Gastroesophageal sphincter (tissue), 4 donors: ENCODE results near the gene VPS13D. TPM values are rescaled to one million over a fixed set of nuclear protein-coding genes. Genes with fewer than 3 reads are reported as not detected.

Source experiments
- ATAC-seq: fragments of 150-250 bp; one replicate; pipeline ENCODE4 v1.9.1; 2016; ENCODE audit warnings: mild to moderate bottlenecking, moderate library complexity
- H3K27ac ChIP-seq, 4 donors: fragments of 200-600 bp; sonication (generic) in 3 of 4; 1 replicate in 3 of 4; 2 replicates in 1 of 4; pipeline ENCODE4 v1.5.1; 2016 to 2019
- H3K27me3 ChIP-seq: fragments of 200-600 bp; sonication (generic); one replicate; pipeline ENCODE4 v1.5.1; 2019
- H3K36me3 ChIP-seq, 2 donors: fragments of 200-600 bp; sonication (generic); one replicate each; pipeline ENCODE4 v1.5.1; 2019; ENCODE audit warnings: control low read depth in 1 of 2
- H3K4me1 ChIP-seq, 3 donors: fragments of 200-600 bp; sonication (generic); 1 replicate in 2 of 3; 2 replicates in 1 of 3; pipeline ENCODE4 v1.5.1; 2016 to 2019; ENCODE audit warnings: control low read depth in 2 of 3
- H3K4me3 ChIP-seq, 2 donors: fragments of 200-600 bp; sonication (generic); one replicate each; pipeline ENCODE4 v1.5.1; 2019; ENCODE audit warnings: mild to moderate bottlenecking in 1 of 2, moderate library complexity in 1 of 2
- H3K9me3 ChIP-seq, 3 donors: fragments of 200-600 bp; sonication (generic); one replicate each; pipeline ENCODE4 v1.5.1; 2017 to 2019; ENCODE audit warnings: control low read depth in 2 of 3
- EP300 ChIP-seq: sonication (generic); formaldehyde crosslinking; IDR thresholded peaks from one replicate; pipeline ENCODE4 v1.6.1; 2017; ENCODE audit warnings: antibody characterized with exemption, mild to moderate bottlenecking
- POLR2A ChIP-seq, 2 donors: fragments of 450-650 bp; IDR thresholded peaks; one replicate each; pipeline ENCODE4 v1.6.1; 2017; ENCODE audit warnings: antibody characterized with exemption in 2 of 2, mild to moderate bottlenecking in 2 of 2, moderate library complexity in 1 of 2
- POLR2AphosphoS5 ChIP-seq: sonication (generic); formaldehyde crosslinking; IDR thresholded peaks from one replicate; pipeline ENCODE4 v1.6.1; 2017; ENCODE audit warnings: antibody characterized with exemption
- WGBS, 2 donors: methylation state at CpG; one replicate each; pipeline ENCODE4 v1.1.5; 2018; ENCODE audit warnings: low coverage in 1 of 2; 5-methylcytosine and 5-hydroxymethylcytosine counted together
- total RNA-seq, 4 donors: library from RNA; depleted of rRNA; stranded (reverse); fragments of >200 nt; gene quantifications; one replicate each; pipeline ENCODE4 v1.1.0, GENCODE V29; 2016
- TF ChIP-seq, protein P1 (sequence below), 4 experiments: fragments of 200-600 bp in 2 of 4; fragments of 450-650 bp in 2 of 4; sonication (generic) in 1 of 4; IDR thresholded peaks; one replicate each; pipeline ENCODE4 v1.5.1; 2017 to 2019; ENCODE audit warnings: antibody characterized with exemption in 4 of 4, mild to moderate bottlenecking in 2 of 4, moderate library complexity in 2 of 4

VPS13D gene
- total RNA-seq, 4 donors from 2014 or later: 62.3 to 95.5 (median 81.5) TPM

DNA sequence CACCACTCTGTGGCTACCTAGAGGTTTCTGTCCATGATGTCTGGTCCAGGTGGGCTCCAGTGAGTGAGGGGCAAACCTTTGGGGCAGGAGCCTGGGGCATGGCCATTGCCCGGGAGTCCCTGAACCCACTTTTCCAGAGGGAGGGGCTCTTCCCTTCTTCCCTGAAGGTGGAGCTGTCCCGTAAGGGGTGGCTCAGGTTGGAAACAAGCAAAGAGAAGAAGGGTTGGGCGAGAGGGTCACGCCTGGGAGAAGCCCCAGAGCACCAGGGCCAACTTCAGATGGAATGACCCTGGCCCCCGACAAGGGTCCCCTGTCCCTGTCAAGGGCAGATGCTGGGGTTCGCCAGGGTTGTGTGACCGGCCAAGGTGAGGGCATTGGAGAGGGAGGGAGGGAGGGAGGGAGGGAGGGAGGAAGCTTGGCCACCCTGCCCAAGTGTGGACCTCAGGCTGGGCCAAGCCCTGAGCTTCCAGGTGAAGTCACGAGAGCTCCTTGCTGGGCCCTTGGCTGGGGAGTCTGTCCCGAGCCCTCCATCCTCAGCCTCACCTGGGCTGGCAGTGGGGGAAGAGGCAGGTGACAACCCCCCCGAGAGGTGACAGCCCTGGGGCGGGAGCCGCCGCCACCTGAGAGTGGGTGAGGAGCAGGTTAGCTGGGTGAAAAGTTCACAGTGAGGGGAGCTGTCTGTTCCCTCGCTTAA, 318.6 kb downstream of the VPS13D start:
- no peaks in the 10 kb centered on the region for H3K36me3 ChIP-seq
- H3K9me3 ChIP-seq: no peaks in the 10 kb centered on the region
- H3K4me1 ChIP-seq: peaks cover 1 to 65% (median 42%) of the 10 kb centered on the region in 3 donors
- no peaks in the 10 kb centered on the region for H3K27me3 ChIP-seq
- no peak overlapping the region for H3K4me3 ChIP-seq
- H3K27ac ChIP-seq: peak overlapping the region; percentile 49 to 94 (median 90)
- whole genome bisulfite sequencing, 2 donors: no CpG with 5 or more reads among the region's 14 CpGs
- no peak for ATAC-seq
- TF ChIP-seq POLR2A (IDR thresholded peaks at IDR 0.05) (no peak), POLR2AphosphoS5 (no peak), EP300 (no peak)
- TF ChIP-seq, protein P1, sequence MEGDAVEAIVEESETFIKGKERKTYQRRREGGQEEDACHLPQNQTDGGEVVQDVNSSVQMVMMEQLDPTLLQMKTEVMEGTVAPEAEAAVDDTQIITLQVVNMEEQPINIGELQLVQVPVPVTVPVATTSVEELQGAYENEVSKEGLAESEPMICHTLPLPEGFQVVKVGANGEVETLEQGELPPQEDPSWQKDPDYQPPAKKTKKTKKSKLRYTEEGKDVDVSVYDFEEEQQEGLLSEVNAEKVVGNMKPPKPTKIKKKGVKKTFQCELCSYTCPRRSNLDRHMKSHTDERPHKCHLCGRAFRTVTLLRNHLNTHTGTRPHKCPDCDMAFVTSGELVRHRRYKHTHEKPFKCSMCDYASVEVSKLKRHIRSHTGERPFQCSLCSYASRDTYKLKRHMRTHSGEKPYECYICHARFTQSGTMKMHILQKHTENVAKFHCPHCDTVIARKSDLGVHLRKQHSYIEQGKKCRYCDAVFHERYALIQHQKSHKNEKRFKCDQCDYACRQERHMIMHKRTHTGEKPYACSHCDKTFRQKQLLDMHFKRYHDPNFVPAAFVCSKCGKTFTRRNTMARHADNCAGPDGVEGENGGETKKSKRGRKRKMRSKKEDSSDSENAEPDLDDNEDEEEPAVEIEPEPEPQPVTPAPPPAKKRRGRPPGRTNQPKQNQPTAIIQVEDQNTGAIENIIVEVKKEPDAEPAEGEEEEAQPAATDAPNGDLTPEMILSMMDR (IDR thresholded peaks at IDR 0.05): no peak

DNA sequence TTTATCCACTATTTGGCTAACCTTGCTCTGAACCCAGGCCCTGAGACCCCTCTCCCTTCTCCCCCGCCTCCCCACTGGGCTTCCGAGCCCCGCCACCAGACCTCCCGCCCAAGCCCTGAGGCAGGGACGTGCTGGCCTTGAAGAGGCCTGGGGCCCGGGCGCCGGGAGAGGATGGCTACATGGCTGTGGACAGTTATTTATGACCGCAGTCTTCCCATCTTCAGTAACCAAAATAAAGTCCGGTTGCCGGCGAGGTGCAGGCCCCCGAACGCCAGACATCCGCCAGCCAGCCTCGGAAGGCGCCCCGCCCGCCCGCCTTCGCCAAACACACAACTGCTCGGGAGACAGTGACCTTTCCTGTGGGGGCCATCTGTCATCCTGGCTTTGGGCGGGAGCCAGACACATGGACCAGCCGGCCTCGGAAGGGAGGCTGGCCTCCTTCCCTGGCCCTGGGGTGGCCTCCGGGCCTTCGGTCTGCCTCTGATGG, 319.2 kb downstream of the VPS13D start:
- no peak for TF ChIP-seq EP300
- TF ChIP-seq POLR2AphosphoS5: peak; percentile 47
- WGBS, 2 donors: no CpG with 5 or more reads among the region's 27 CpGs
- Histone ChIP-seq H3K4me3 (no peak overlapping the region), H3K4me1 (peaks cover 3 to 71% (median 45%) of the 10 kb centered on the region in 3 donors), H3K36me3 (no peaks in the 10 kb centered on the region), H3K9me3 (no peaks in the 10 kb centered on the region), H3K27me3 (no peaks in the 10 kb centered on the region), H3K27ac (peak overlapping the region; percentile 49 to 94 (median 90))
- peak; percentile 57 for ATAC-seq

DNA sequence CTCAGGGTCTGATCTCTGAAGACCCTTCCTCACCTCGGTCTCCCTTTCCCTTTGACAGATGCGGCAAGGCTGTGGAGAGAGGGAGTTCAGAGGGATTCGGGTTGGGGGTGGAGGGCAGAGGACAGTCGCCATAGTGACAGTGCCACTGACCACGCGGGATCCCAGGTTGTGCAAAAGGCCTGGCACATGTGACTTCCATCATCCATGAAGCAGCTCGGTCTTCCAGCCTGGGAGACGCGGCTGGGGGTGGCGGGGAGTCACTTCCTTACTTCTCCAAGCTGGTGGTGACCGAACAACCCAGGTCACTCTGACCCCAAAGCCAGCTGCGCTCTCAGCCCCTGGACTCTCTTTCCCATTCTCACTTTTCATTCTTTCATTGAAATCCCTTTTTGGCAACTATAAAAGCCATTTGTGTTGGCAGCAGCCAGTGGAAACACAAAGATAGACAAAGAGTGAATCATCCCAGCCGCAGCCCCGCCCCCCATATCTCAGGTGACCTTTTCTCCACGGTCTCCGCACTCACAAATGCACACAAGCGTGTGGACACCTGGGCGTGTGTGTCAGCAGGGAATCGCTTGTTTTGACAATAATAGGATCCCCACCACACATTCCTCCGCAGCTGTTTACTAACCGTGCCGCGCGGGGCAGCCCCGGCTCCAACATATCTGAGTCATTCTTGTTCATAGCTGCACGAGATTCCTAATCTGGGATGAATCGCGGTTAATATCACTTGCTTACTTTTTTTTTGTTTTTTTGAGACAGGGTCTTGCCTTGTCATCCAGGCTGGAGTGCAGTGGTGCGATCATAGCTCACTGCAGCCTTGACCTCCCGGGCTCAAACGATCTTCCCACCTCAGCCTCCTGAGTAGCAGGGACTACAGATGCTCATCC, 319.9 kb downstream of the VPS13D start:
- 20 to 36% methylated on average over 13 to 28 of the region's 31 CpGs for WGBS, 2 donors
- peaks cover 3 to 78% (median 49%) of the 10 kb centered on the region in 3 donors for H3K4me1 ChIP-seq
- H3K27me3 ChIP-seq: no peaks in the 10 kb centered on the region
- H3K9me3 ChIP-seq: no peaks in the 10 kb centered on the region
- H3K27ac ChIP-seq: peak overlapping the region; percentile 49 to 94 (median 90)
- peak overlapping the region in 1 of 2 donors; percentile 15 for H3K4me3 ChIP-seq
- TF ChIP-seq EP300 (no peak), POLR2AphosphoS5 (peak; percentile 62)
- TF ChIP-seq, protein P1 (IDR thresholded peaks at IDR 0.05): peak in 1 of 4 experiments; percentile 15
- peak; percentile 71 for ATAC-seq
- no peaks in the 10 kb centered on the region for H3K36me3 ChIP-seq

DNA sequence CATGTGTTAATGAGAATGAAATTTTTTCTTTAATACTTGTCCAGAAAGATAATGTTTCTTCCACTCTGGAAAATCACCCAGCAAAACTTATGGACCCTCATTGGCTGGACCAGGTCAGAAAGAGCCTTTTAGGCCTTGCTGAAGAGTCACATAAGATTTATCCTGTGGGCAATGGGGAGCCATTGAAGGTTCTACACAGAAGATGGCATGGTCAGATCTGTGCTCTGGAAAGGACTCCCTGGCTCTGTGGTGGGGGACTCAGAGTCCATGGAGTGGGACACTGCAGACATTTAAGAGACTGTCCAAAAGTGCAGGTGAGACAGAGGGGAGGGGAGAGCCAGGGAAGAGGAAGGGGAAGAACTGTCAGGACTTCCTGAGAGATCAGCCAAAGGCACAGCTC, 321.8 kb downstream of the VPS13D start:
- H3K27me3 ChIP-seq: no peaks in the 10 kb centered on the region
- no peak overlapping the region for H3K4me3 ChIP-seq
- H3K4me1 ChIP-seq: peaks cover 3 to 90% (median 58%) of the 10 kb centered on the region in 3 donors

More for the DNA sequence above, 321.8 kb downstream of the VPS13D start:
- TF ChIP-seq POLR2A (IDR thresholded peaks at IDR 0.05): no peak
- TF ChIP-seq POLR2AphosphoS5: no peak
- TF ChIP-seq, protein P1 (IDR thresholded peaks at IDR 0.05): no peak
- TF ChIP-seq EP300: no peak
- Histone ChIP-seq H3K36me3 (no peaks in the 10 kb centered on the region), H3K9me3 (no peaks in the 10 kb centered on the region), H3K27ac (peak overlapping the region in 3 of 4 donors; percentile 89 to 92 (median 92))
- no peak for ATAC-seq
